NT2/D1 (cell line): ENCODE measurements around the gene ZSCAN2.
A peak's percentile ranks its signal among the peaks of the same experiment; 100 is the strongest.

Source experiments
- DNase-seq: peaks from one replicate; pipeline ENCODE4 v3.0.0-alpha.2; 2011; ENCODE audit warnings: low read depth, low spot score
- H3K27me3 ChIP-seq: 2 replicates; pipeline ENCODE4 v1.6.0; 2011; ENCODE audit warnings: mild to moderate bottlenecking; ENCODE audit not compliant: insufficient read length, insufficient read depth
- H3K36me3 ChIP-seq: 2 replicates; pipeline ENCODE4 v1.6.1; 2011; ENCODE audit warnings: mild to moderate bottlenecking, low read length, mixed read lengths; ENCODE audit not compliant: insufficient read depth, insufficient read length
- H3K4me1 ChIP-seq: 2 replicates; pipeline ENCODE4 v1.5.1; 2011; ENCODE audit not compliant: insufficient read depth, insufficient read length
- H3K4me3 ChIP-seq: 2 replicates; pipeline ENCODE4 v1.5.1; 2011; ENCODE audit warnings: low read depth; ENCODE audit not compliant: insufficient read length
- H3K9ac ChIP-seq: 2 replicates; pipeline ENCODE4 v1.6.0; 2011; ENCODE audit warnings: low read depth; ENCODE audit not compliant: insufficient read length
- H3K9me3 ChIP-seq: 2 replicates; pipeline ENCODE4 v1.5.1; 2011; ENCODE audit warnings: mild to moderate bottlenecking, low read length; ENCODE audit not compliant: insufficient read depth
- SUZ12 ChIP-seq: IDR thresholded peaks from 2 replicates; pipeline ENCODE4 v1.6.1; 2011; ENCODE audit not compliant: insufficient read length, insufficient read depth; ENCODE audit errors: extremely low read depth
- YY1 ChIP-seq: IDR thresholded peaks from 2 replicates; pipeline ENCODE4 v1.6.1; 2011; ENCODE audit not compliant: insufficient read length, insufficient read depth
- ZNF274 ChIP-seq: IDR thresholded peaks from 2 replicates; pipeline ENCODE4 v1.6.1; 2011; ENCODE audit warnings: mild to moderate bottlenecking, low read depth, low read length

The ZSCAN2 gene

GRCh38 chr15:84594617-84595290, 6.1 kb upstream of the ZSCAN2 start:
- Histone ChIP-seq H3K27me3 (peaks cover 3% of the 10 kb centered on the region), H3K4me1 (peaks cover 8% of the 10 kb centered on the region), H3K9ac (no peak overlapping the region), H3K36me3 (no peaks in the 10 kb centered on the region), H3K9me3 (peaks cover 12% of the 10 kb centered on the region), H3K4me3 (no peak overlapping the region)
- TF ChIP-seq SUZ12 (no peak), YY1 (no peak), ZNF274 (no peak)
- DNase-seq: no peak

- Histone ChIP-seq H3K9me3 (peaks cover 12% of the 10 kb centered on the region), H3K4me1 (peaks cover 8% of the 10 kb centered on the region), H3K36me3 (no peaks in the 10 kb centered on the region), H3K9ac (no peak overlapping the region), H3K27me3 (peaks cover 9% of the 10 kb centered on the region), H3K4me3 (no peak overlapping the region)
- TF ChIP-seq YY1 (no peak), SUZ12 (no peak), ZNF274 (no peak)
- DNase-seq: no peak
Measured at GRCh38 chr15:84595660-84596059, 5.1 kb upstream of the ZSCAN2 start.

GRCh38 chr15:84597296-84597695, 3.5 kb upstream of the ZSCAN2 start:
- no peaks in the 10 kb centered on the region for H3K36me3 ChIP-seq
- H3K27me3 ChIP-seq: peaks cover 9% of the 10 kb centered on the region
- no peak for DNase-seq
- H3K9ac ChIP-seq: no peak overlapping the region
- no peak overlapping the region for H3K4me3 ChIP-seq
- peaks cover 8% of the 10 kb centered on the region for H3K4me1 ChIP-seq
- no peak for TF ChIP-seq YY1
- TF ChIP-seq SUZ12: no peak
- no peak for TF ChIP-seq ZNF274
- peaks cover 12% of the 10 kb centered on the region for H3K9me3 ChIP-seq

GRCh38 chr15:84598250-84598649, 2.6 kb upstream of the ZSCAN2 start:
- Histone ChIP-seq H3K36me3 (no peaks in the 10 kb centered on the region), H3K4me3 (no peak overlapping the region), H3K27me3 (peaks cover 9% of the 10 kb centered on the region), H3K4me1 (peaks cover 12% of the 10 kb centered on the region), H3K9ac (no peak overlapping the region), H3K9me3 (peaks cover 6% of the 10 kb centered on the region)
- TF ChIP-seq YY1 (no peak), ZNF274 (no peak), SUZ12 (no peak)
- no peak for DNase-seq

- H3K9ac ChIP-seq: no peak overlapping the region
- TF ChIP-seq SUZ12 (no peak), YY1 (no peak), ZNF274 (no peak)
- peaks cover 9% of the 10 kb centered on the region for H3K27me3 ChIP-seq
- H3K4me1 ChIP-seq: peaks cover 15% of the 10 kb centered on the region
- no peaks in the 10 kb centered on the region for H3K9me3 ChIP-seq
- peaks cover 3% of the 10 kb centered on the region for H3K36me3 ChIP-seq
- H3K4me3 ChIP-seq: no peak overlapping the region
- no peak for DNase-seq
Measured at GRCh38 chr15:84598993-84599392, 1.8 kb upstream of the ZSCAN2 start.

- no peak for DNase-seq
- no peak for TF ChIP-seq YY1
- TF ChIP-seq SUZ12: no peak
- no peak for TF ChIP-seq ZNF274
- H3K36me3 ChIP-seq: peaks cover 10% of the 10 kb centered on the region
- H3K9me3 ChIP-seq: no peaks in the 10 kb centered on the region
- no peak overlapping the region for H3K4me3 ChIP-seq
- H3K9ac ChIP-seq: no peak overlapping the region
- H3K4me1 ChIP-seq: peaks cover 15% of the 10 kb centered on the region
- peaks cover 9% of the 10 kb centered on the region for H3K27me3 ChIP-seq
Measured at GRCh38 chr15:84599906-84600305, 903 bp upstream of the ZSCAN2 start.

GRCh38 chr15:84600331-84600686, 500 bp upstream of the ZSCAN2 start:
- no peak for DNase-seq
- H3K9me3 ChIP-seq: no peaks in the 10 kb centered on the region
- peaks cover 12% of the 10 kb centered on the region for H3K36me3 ChIP-seq
- H3K27me3 ChIP-seq: peaks cover 10% of the 10 kb centered on the region
- peaks cover 14% of the 10 kb centered on the region for H3K4me1 ChIP-seq
- H3K9ac ChIP-seq: peak overlapping the region; percentile 39
- TF ChIP-seq ZNF274 (no peak), YY1 (no peak), SUZ12 (no peak)
- peak overlapping the region; percentile 88 for H3K4me3 ChIP-seq
